Measurements from ENCODE around the gene RUVBL1. TPM values are rescaled to one million over a fixed set of nuclear protein-coding genes. Genes with fewer than 3 reads are reported as not detected.

RUVBL1 gene
- total and polyA plus RNA-seq, 10 of the 15 experiments (the other 5 are each of a cell fraction or from before 2014, with no cell fraction given) = 15.2 to 142 (median 84.2) TPM

GRCh38 chr3:128095222-128095703 is 28.3 kb downstream of the RUVBL1 start (continued):
- TF ChIP-seq JUND (IDR thresholded peaks at IDR 0.05; ENCODE audit: low read depth, low read length) (no peak), ZZZ3 (IDR thresholded peaks at IDR 0.05; ENCODE audit: control insufficient read depth, insufficient read length, low read depth) (no peak), ZNF217 (IDR thresholded peaks at IDR 0.05) (no peak), MTA3 (IDR thresholded peaks at IDR 0.05; ENCODE audit: borderline replicate concordance, low read length) (no peak), PML (IDR thresholded peaks at IDR 0.05; ENCODE audit: low read length) (no peak), NR2C2 (IDR thresholded peaks at IDR 0.05; ENCODE audit: borderline replicate concordance, control insufficient read depth, insufficient read length, low read depth) (no peak), ZSCAN29 (IDR thresholded peaks at IDR 0.05) (no peak), YY1 (IDR thresholded peaks at IDR 0.05; ENCODE audit: low read depth, low read length) (peak; percentile 61; the same call in 1 of the 2 replicates), KDM1A (IDR thresholded peaks at IDR 0.05; ENCODE audit: borderline replicate concordance) (no peak), POLR2AphosphoS2 (IDR thresholded peaks at IDR 0.05; ENCODE audit: low read depth, low read length) (no peak), LARP7 (IDR thresholded peaks at IDR 0.05) (peak; percentile 45; the same call in 1 of the 2 replicates), ZBED1 (IDR thresholded peaks at IDR 0.05; ENCODE audit: borderline replicate concordance) (no peak), EZH2 (IDR thresholded peaks at IDR 0.05; ENCODE audit: borderline replicate concordance, control insufficient read depth, low read depth, low read length) (no peak), MTA2 (IDR thresholded peaks at IDR 0.05; ENCODE audit: low read depth) (no peak), JUNB (IDR thresholded peaks at IDR 0.05) (no peak), MLLT1 (IDR thresholded peaks at IDR 0.05) (no peak), ATF7 (IDR thresholded peaks at IDR 0.05; ENCODE audit: low read depth) (no peak), PBX3 (IDR thresholded peaks at IDR 0.05; ENCODE audit: insufficient replicate concordance, low read depth, low read length) (no peak), TCF7 (IDR thresholded peaks at IDR 0.05; ENCODE audit: borderline replicate concordance) (no peak)
- TF ChIP-seq, protein P1, sequence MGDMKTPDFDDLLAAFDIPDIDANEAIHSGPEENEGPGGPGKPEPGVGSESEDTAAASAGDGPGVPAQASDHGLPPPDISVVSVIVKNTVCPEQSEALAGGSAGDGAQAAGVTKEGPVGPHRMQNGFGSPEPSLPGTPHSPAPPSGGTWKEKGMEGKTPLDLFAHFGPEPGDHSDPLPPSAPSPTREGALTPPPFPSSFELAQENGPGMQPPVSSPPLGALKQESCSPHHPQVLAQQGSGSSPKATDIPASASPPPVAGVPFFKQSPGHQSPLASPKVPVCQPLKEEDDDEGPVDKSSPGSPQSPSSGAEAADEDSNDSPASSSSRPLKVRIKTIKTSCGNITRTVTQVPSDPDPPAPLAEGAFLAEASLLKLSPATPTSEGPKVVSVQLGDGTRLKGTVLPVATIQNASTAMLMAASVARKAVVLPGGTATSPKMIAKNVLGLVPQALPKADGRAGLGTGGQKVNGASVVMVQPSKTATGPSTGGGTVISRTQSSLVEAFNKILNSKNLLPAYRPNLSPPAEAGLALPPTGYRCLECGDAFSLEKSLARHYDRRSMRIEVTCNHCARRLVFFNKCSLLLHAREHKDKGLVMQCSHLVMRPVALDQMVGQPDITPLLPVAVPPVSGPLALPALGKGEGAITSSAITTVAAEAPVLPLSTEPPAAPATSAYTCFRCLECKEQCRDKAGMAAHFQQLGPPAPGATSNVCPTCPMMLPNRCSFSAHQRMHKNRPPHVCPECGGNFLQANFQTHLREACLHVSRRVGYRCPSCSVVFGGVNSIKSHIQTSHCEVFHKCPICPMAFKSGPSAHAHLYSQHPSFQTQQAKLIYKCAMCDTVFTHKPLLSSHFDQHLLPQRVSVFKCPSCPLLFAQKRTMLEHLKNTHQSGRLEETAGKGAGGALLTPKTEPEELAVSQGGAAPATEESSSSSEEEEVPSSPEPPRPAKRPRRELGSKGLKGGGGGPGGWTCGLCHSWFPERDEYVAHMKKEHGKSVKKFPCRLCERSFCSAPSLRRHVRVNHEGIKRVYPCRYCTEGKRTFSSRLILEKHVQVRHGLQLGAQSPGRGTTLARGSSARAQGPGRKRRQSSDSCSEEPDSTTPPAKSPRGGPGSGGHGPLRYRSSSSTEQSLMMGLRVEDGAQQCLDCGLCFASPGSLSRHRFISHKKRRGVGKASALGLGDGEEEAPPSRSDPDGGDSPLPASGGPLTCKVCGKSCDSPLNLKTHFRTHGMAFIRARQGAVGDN (IDR thresholded peaks at IDR 0.05) = no peak
- TF ChIP-seq, protein P2, sequence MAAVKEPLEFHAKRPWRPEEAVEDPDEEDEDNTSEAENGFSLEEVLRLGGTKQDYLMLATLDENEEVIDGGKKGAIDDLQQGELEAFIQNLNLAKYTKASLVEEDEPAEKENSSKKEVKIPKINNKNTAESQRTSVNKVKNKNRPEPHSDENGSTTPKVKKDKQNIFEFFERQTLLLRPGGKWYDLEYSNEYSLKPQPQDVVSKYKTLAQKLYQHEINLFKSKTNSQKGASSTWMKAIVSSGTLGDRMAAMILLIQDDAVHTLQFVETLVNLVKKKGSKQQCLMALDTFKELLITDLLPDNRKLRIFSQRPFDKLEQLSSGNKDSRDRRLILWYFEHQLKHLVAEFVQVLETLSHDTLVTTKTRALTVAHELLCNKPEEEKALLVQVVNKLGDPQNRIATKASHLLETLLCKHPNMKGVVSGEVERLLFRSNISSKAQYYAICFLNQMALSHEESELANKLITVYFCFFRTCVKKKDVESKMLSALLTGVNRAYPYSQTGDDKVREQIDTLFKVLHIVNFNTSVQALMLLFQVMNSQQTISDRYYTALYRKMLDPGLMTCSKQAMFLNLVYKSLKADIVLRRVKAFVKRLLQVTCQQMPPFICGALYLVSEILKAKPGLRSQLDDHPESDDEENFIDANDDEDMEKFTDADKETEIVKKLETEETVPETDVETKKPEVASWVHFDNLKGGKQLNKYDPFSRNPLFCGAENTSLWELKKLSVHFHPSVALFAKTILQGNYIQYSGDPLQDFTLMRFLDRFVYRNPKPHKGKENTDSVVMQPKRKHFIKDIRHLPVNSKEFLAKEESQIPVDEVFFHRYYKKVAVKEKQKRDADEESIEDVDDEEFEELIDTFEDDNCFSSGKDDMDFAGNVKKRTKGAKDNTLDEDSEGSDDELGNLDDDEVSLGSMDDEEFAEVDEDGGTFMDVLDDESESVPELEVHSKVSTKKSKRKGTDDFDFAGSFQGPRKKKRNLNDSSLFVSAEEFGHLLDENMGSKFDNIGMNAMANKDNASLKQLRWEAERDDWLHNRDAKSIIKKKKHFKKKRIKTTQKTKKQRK (IDR thresholded peaks at IDR 0.05; ENCODE audit: low read depth, low read length) = no peak
